ENCODE data around the gene CDK5R1.
"Not testable (repeated sequence)": the region's sequence is repeated elsewhere in the genome, so short reads cannot be mapped to it uniquely, and the experiment has no call there.

Gene CDK5R1

DNA sequence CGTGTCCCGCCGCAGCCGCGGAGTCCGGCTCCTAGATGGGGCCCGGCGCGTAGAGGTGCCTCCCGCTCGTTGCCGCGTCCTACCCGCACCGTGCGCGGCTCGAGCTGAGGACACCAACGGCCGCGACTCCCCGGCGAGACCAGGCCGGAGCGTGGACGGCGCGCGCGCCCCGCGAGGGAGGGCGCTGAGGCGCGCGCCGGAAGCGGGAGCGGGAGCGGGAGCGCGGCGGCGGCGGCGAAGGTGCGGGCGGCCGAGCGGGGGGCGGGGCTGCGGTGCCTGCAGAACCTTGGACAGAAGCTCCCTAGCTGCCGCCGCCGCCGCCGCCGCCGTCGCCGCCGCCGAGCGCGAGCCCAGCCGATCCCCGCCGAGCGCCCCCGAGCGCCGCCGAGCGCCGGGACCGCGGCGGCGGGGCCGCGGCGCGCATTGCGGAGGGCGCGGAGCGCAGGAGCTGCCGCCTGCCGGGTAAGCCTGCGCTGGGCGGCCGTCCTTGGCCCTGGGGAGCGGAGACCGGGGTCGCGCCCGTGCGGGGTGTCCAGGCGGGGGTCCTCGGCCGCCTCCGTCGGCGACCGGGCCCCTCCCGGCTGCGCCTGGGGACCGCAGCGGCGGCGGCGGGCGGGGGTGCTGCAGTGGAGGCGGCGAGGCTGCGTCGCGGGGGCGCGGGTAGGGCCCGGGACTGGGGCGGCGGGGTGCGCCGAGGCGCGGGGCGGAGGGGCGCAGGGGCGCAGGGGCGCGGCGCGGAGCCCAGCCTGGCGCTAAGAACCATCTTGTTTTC is at the start of gene CDK5R1:
TSS of gene CDK5R1 (plus strand) at position 293 of the 772 bp plus-strand sequence. CDS start 628 bp downstream, outside the sequence.
- Mint-ChIP-seq H3K4me1 (ENCODE audit: low read depth) (peaks cover 54% of the 10 kb centered on the region), H3K27me3 (no peaks in the 10 kb centered on the region), H3K27ac (peak within 1 kb of the TSS; percentile 83), H3K36me3 (peaks cover 4% of the 10 kb centered on the region), H3K9me3 (ENCODE audit: low read depth) (no peaks in the 10 kb centered on the region), H3K4me3 (peak within 1 kb of the TSS; percentile 91)

DNA sequence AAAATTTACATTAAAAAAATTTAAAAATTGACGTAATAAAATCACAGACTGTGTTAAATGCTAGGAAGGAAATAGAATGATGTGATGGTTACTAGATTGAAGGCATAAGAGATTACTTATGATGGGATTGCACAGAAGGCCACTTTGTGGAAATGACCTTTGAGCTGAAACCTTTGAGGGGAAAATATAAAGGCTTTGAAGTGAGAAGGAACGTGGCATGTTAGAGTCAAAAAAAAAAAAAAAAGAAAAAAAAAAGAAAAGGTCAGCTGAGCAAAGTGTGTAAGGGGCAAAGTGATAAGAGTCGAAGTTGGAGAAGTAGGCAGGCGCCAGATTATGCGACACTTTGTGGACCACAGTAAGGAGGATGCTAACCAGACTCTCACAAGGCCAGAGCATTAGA is 46.1 kb upstream of the CDK5R1 start:
- H3K27ac Mint-ChIP-seq, result no peak overlapping the region
- no peaks in the 10 kb centered on the region for H3K36me3 Mint-ChIP-seq
- no peak overlapping the region for H3K4me3 Mint-ChIP-seq
- peaks cover 4% of the 10 kb centered on the region for H3K27me3 Mint-ChIP-seq
- H3K9me3 Mint-ChIP-seq (ENCODE audit: low read depth), result no peaks in the 10 kb centered on the region
- peaks cover 9% of the 10 kb centered on the region for H3K4me1 Mint-ChIP-seq (ENCODE audit: low read depth)

DNA sequence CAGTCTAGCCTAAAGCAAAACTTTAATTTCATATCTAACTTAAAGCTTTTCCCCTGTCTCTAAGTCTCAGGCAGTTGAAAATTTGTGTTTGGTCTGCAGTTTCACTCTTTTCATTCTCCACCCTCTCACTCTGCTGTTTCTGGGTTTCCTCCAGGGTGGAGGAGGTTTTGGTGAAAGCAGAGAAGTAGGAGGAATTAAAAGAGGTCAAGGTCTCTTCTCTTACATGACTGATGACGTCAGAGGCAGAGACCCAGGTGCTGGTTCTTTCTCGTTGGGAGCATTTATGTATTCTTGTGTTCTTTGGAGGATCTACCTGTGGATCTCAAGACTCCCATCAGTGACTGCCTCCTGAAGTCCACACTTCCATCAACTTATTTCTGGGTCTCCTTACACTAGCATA is 44.9 kb upstream of the CDK5R1 start:
- Mint-ChIP-seq H3K9me3 (ENCODE audit: low read depth) (no peaks in the 10 kb centered on the region), H3K27me3 (peaks cover 4% of the 10 kb centered on the region), H3K4me1 (ENCODE audit: low read depth) (peaks cover 21% of the 10 kb centered on the region), H3K36me3 (peaks cover 3% of the 10 kb centered on the region), H3K4me3 (no peak overlapping the region), H3K27ac (no peak overlapping the region)

DNA sequence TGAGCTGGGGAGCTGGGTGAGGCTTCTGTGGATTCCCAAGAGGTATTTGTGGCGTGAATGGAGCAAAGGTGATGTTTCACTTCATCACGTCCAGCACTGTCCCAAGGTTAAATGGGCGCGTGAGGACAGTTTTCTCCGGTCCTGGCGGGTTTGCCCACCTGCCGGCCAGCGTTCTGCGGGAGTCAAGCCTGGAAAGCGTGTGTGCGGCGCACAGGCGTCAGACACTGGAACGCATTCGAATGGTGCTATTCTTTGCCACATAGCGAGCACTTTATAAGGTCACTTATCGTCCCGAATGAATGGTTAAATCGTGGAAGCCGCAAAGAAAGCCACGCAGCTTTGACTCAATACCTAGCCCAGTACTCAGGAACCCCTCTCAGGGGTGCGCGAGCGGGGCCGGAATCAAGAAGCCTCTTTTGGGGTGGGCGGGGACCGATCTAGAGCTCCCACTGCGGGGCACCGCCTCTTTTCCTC is 42.9 kb upstream of the CDK5R1 start:
- peak overlapping the region; percentile 84 for H3K27ac Mint-ChIP-seq
- H3K4me1 Mint-ChIP-seq (ENCODE audit: low read depth), result peaks cover 30% of the 10 kb centered on the region
- H3K27me3 Mint-ChIP-seq, result peaks cover 1% of the 10 kb centered on the region
- H3K4me3 Mint-ChIP-seq, result peak overlapping the region; percentile 93
- H3K36me3 Mint-ChIP-seq, result peaks cover 5% of the 10 kb centered on the region
- no peaks in the 10 kb centered on the region for H3K9me3 Mint-ChIP-seq (ENCODE audit: low read depth)

DNA sequence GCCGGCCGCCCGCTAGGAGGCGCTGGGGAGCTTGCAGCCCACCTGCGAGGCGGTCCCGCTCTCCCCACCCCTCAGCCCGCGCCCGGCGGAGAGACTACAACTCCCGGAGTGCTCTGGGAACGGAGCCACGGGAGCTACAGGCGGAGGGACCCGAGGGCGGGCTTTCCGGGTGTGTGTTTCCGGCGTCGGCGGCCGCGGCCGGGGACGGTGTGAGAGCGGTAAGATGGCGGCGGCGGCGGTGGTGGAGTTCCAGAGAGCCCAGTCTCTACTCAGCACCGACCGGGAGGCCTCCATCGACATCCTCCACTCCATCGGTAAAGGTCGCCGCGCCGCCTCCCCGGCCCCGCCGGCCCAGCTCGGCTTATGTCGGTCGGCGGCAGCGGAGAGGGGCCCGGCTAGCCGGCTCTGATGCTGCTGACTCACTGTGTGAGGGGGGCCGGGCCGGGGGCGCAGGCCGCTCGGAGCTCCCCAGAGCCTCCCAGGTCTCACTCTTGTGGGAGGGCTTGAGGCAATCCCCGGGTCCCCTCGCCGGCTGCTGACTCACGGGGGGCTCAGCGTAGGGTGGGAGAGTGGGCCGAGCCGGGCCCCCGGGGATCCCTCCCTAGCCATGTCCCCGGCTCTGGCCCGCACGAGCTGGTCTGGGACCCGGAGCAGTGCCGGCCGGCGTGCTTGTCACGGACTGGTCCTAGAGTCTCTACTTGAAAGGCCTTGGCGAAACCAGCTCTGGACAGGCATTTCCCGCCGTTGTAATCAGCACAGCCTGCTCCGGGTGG is 42.3 kb upstream of the CDK5R1 start, which contains the start of gene PSMD11:
TSS of gene PSMD11 (plus strand) at position 210 of the 773 bp plus-strand sequence. CDS start at position 224, 14 bp downstream.
- Mint-ChIP-seq H3K4me3 (peak within 1 kb of the TSS; percentile 93), H3K27ac (peak within 1 kb of the TSS; percentile 89), H3K36me3 (peaks cover 7% of the 10 kb centered on the region), H3K9me3 (ENCODE audit: low read depth) (no peaks in the 10 kb centered on the region), H3K27me3 (peaks cover 1% of the 10 kb centered on the region), H3K4me1 (ENCODE audit: low read depth) (peaks cover 32% of the 10 kb centered on the region)

DNA sequence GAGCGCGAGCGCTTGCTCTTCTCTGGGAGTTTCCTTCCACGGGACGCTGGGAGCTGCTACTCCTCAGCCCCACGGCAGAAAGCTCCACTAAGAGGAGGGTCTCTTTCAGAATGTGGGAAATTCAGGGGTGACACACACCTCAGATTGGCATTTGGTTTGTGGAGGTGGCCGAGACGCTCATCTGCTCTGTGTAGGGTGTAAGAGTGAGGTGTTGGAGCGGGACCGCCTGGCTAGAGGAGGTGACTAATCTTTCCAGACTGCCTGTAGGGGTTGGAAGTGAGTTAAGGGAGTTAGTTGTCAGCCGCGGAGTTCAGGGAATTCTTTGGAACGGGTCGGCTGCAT is 41.7 kb upstream of the CDK5R1 start:
- peak overlapping the region; percentile 93 for H3K4me3 Mint-ChIP-seq
- H3K36me3 Mint-ChIP-seq, result peaks cover 10% of the 10 kb centered on the region
- H3K27me3 Mint-ChIP-seq, result peaks cover 1% of the 10 kb centered on the region
- peak overlapping the region; percentile 89 for H3K27ac Mint-ChIP-seq
- H3K4me1 Mint-ChIP-seq (ENCODE audit: low read depth), result peaks cover 37% of the 10 kb centered on the region
- no peaks in the 10 kb centered on the region for H3K9me3 Mint-ChIP-seq (ENCODE audit: low read depth)

DNA sequence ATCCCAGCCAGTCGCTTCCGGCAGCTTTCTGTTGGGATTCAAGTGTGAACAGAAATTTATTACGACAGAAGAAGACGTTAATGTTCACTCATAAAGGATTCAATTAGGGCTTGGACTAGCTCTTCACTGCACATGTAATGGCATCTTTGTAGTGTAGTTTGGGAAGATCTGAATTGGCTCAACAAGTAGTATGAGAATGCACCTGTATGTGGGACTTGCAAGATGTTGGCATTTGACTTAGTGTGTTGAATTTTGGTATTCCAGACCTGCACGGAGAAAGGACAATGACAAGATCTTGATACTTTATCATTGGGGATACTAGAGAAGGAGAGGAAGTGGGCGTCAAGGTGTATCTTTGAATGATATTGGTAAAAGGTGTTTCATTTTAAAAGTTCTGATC is 41.3 kb upstream of the CDK5R1 start:
- Mint-ChIP-seq H3K4me3 (peak overlapping the region; percentile 93), H3K4me1 (ENCODE audit: low read depth) (peaks cover 39% of the 10 kb centered on the region), H3K27ac (peak overlapping the region; percentile 89), H3K27me3 (peaks cover 1% of the 10 kb centered on the region), H3K9me3 (ENCODE audit: low read depth) (no peaks in the 10 kb centered on the region), H3K36me3 (peaks cover 11% of the 10 kb centered on the region)

DNA sequence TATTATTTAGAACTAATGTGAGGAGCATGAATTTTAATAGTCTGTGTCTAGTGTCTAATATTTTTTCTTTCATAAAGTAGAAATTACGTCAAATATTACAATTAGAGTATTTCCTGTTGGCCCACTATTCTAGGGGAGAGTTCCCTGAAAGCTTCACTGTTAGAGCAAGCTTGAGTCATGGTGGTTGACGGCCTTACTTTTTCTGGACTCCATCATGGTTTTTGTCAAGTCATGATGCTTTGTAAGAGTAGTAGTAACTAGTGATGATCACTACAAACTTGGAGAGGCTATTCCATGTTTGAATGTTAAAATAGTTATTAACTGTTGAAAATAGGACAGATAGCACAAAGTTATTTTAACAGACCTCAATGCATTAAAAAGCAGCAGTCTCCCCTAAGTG is 40.8 kb upstream of the CDK5R1 start:
- Mint-ChIP-seq H3K4me3 (peak overlapping the region; percentile 93), H3K27ac (peak overlapping the region; percentile 89), H3K9me3 (ENCODE audit: low read depth) (no peaks in the 10 kb centered on the region), H3K4me1 (ENCODE audit: low read depth) (peaks cover 41% of the 10 kb centered on the region), H3K36me3 (peaks cover 12% of the 10 kb centered on the region), H3K27me3 (peaks cover 1% of the 10 kb centered on the region)

DNA sequence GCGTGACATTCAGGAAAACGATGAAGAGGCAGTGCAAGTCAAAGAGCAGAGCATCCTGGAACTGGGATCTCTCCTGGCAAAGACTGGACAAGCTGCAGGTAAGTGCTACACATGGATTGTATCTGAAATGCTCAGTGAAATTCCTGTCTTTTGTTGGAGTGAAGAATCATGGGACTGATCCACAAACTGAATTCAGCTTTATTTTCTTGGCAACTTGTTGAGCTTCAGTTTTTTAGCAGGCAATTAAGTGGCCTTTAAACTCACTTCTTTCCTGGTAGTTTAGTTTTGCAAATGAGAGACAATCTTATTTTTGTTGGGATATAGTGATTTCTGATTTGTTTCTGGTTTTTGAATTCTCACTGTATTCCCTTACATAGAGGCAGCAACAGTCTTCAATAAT is 39.8 kb upstream of the CDK5R1 start:
- H3K27ac Mint-ChIP-seq, result peak overlapping the region; percentile 10
- peak overlapping the region; percentile 93 for H3K4me3 Mint-ChIP-seq
- no peaks in the 10 kb centered on the region for H3K9me3 Mint-ChIP-seq (ENCODE audit: low read depth)
- peaks cover 14% of the 10 kb centered on the region for H3K36me3 Mint-ChIP-seq
- H3K4me1 Mint-ChIP-seq (ENCODE audit: low read depth), result peaks cover 47% of the 10 kb centered on the region
- H3K27me3 Mint-ChIP-seq, result peaks cover 1% of the 10 kb centered on the region

DNA sequence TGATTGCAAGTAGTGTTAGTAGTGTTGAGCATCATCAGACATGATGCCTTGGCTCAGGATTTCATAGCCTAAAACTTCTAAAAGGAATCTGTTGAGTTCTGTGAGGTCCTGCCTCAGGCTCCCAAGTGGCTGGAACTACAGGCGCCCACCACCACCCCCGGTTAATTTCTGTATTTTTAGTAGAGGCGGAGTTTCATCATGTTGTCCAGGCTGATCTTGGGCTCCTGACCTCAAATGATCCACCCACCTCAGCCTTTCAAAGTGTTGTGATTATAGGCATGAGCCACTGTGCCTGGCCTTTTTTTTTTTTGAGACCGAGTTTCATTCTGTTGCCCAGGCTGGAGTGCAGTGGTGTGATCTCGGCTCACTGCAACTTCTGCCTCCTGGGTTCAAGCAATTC is 36.8 kb upstream of the CDK5R1 start:
- peaks cover 67% of the 10 kb centered on the region for H3K4me1 Mint-ChIP-seq (ENCODE audit: low read depth)
- no peak overlapping the region for H3K27ac Mint-ChIP-seq
- H3K36me3 Mint-ChIP-seq, result peaks cover 24% of the 10 kb centered on the region
- H3K9me3 Mint-ChIP-seq (ENCODE audit: low read depth), result no peaks in the 10 kb centered on the region
- no peaks in the 10 kb centered on the region for H3K27me3 Mint-ChIP-seq
- H3K4me3 Mint-ChIP-seq, result no peak overlapping the region

DNA sequence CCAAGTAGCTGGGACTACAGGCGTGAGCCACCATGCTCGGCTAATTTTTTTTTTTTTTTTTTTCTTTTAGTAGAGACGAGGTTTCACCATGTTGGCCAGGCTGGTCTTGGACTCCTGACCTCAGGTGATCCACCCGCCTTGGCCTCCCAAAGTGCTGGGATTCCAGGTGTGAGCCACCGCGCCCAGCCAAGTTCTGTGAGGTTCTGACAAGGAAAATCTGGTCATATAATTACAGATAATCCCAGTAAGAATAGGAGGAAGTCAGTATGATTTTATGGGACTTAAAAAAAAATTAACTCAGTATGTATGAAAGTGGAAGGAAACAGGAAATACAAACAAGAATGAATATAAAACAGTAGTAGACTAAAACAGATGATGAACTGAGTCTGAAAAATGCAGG is 36.4 kb upstream of the CDK5R1 start:
- H3K27me3 Mint-ChIP-seq; H3K4me3 Mint-ChIP-seq; H3K27ac Mint-ChIP-seq; H3K9me3 Mint-ChIP-seq (ENCODE audit: low read depth): not testable (repeated sequence)
- Mint-ChIP-seq H3K36me3 (peaks cover 27% of the 10 kb centered on the region), H3K4me1 (ENCODE audit: low read depth) (peaks cover 68% of the 10 kb centered on the region)

DNA sequence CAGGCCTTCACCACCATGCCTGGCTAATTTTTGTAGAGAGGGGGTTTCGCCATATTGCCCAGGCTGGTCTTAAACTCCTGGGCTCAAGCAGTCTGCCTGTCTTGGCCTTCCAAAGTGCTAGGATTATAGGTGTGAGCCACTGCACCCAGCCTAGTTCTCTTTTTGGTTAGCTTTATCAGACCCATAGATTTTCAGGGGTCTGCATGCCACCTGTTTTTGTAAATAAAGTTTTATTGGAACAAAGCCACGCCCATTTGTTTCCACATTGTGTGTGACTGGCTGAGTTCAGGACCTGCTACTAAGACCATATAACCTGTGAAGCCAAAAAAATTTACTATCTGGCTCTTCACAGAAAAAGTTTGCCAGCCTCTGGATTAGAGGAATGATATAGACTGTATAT is 34.9 kb upstream of the CDK5R1 start:
- Mint-ChIP-seq H3K4me1 (ENCODE audit: low read depth) (peaks cover 56% of the 10 kb centered on the region), H3K4me3 (no peak overlapping the region), H3K27ac (no peak overlapping the region), H3K9me3 (ENCODE audit: low read depth) (no peaks in the 10 kb centered on the region), H3K36me3 (peaks cover 25% of the 10 kb centered on the region), H3K27me3 (no peaks in the 10 kb centered on the region)

DNA sequence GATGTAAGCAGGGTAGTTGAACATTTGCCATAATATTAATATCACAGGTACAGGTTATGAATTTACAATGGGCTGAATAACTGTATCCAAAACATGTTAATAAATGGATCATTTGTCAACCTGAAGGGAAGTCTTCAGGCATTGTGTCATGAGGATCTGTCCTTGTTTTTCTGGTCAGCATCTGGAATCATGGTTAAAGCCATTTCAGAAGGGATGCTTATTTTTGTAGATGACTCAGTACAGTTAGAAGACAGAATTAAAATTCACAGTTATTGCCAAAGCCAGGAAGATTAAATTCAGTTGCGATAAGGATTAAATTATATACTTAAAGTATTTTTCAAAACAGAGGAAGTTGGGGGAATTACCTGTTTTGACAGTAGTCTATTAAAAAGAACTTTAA is 34.5 kb upstream of the CDK5R1 start:
- Mint-ChIP-seq H3K4me3 (no peak overlapping the region), H3K27me3 (no peaks in the 10 kb centered on the region), H3K27ac (no peak overlapping the region), H3K4me1 (ENCODE audit: low read depth) (peaks cover 53% of the 10 kb centered on the region), H3K36me3 (peaks cover 25% of the 10 kb centered on the region), H3K9me3 (ENCODE audit: low read depth) (no peaks in the 10 kb centered on the region)

DNA sequence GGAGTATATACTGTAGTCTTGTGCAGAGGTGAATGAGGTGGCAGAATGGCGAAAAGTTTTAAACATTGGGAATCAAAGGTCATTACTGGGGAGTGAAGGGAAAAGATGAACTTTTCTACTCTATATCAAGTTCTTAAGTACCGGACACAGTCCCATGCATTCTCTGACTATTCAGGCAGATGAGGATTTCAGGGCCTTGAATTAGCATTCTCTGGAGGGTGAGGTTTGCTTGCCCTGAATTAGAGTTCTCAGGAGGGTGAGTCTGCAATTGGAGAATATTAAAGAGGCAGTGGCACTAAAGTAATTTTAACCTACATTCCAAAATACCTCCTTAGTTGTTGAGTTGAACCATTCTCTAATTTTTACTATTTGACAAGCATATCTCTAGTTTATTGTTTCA is 33.4 kb upstream of the CDK5R1 start:
- peaks cover 59% of the 10 kb centered on the region for H3K4me1 Mint-ChIP-seq (ENCODE audit: low read depth)
- peak overlapping the region; percentile 5 for H3K27ac Mint-ChIP-seq
- no peak overlapping the region for H3K4me3 Mint-ChIP-seq
- H3K9me3 Mint-ChIP-seq (ENCODE audit: low read depth), result no peaks in the 10 kb centered on the region
- peaks cover 25% of the 10 kb centered on the region for H3K36me3 Mint-ChIP-seq
- H3K27me3 Mint-ChIP-seq, result no peaks in the 10 kb centered on the region

DNA sequence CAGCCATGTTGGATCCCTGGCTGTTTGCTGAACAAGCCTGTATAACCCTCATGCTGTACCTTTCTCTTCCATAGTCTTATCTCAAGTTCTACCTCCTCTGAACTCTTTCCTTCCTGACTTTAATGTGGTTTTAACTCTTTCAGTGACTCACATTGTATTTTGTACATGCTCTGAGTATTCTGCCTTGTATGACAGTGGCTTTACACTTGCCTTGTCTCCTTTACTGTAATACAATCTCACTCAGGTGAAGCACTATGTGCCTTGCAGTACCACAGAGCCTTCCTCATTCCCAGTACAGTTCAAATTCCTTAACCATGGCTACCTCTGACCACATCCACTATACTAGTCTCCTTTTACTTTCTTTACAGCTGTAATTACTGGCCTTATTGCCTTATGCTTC is 28.4 kb upstream of the CDK5R1 start:
- H3K27me3 Mint-ChIP-seq, result no peaks in the 10 kb centered on the region
- peaks cover 21% of the 10 kb centered on the region for H3K36me3 Mint-ChIP-seq
- H3K4me1 Mint-ChIP-seq (ENCODE audit: low read depth), result peaks cover 53% of the 10 kb centered on the region
- H3K9me3 Mint-ChIP-seq (ENCODE audit: low read depth), result no peaks in the 10 kb centered on the region
- H3K27ac Mint-ChIP-seq, result no peak overlapping the region
- no peak overlapping the region for H3K4me3 Mint-ChIP-seq

Measured in activated naive CD8-positive, alpha-beta T cell (primary cell).